Activated B cell treated with CpG ODN at 0.5 μM for 24 hours (primary cell): Measurements from ENCODE around the gene MRPL19. TPM values are rescaled to one million over a fixed set of nuclear protein-coding genes. Genes with fewer than 3 reads are reported as not detected.
"Not testable (repeated sequence)": the region's sequence is repeated elsewhere in the genome, so short reads cannot be mapped to it uniquely, and the experiment has no call there.

Source experiments
- ATAC-seq: fragments of 200-7000 bp; cut with Tn5 transposase; one replicate; pipeline ENCODE4 v1.10.0; 2021; ENCODE audit warnings: low read depth, mild to moderate bottlenecking, moderate library complexity
- CTCF ChIA-PET: fragments of 350-600 bp; sonication (Branson Sonifier 250); formaldehyde crosslinking; loops from one replicate; lab custom pipeline; 2021; ENCODE audit warnings: antibody characterized with exemption; lab: Charles Lee
- POLR2A ChIA-PET: fragments of 350-600 bp; sonication (Branson Sonifier 250); formaldehyde crosslinking; loops from one replicate; lab custom pipeline; 2021; ENCODE audit warnings: antibody characterized with exemption; lab: Charles Lee
- DNase-seq: peaks from one replicate; pipeline ENCODE4 v3.0.0; 2022
- H3K27ac Mint-ChIP-seq: one replicate; pipeline ENCODE4 v1.8.0; 2020; ENCODE audit warnings: mixed read lengths
- H3K27me3 Mint-ChIP-seq: one replicate; pipeline ENCODE4 v1.8.0; 2021; ENCODE audit warnings: mixed read lengths
- H3K36me3 Mint-ChIP-seq: one replicate; pipeline ENCODE4 v1.8.0; 2021; ENCODE audit warnings: low read depth, mixed read lengths
- H3K4me1 Mint-ChIP-seq: one replicate; pipeline ENCODE4 v1.8.0; 2021; ENCODE audit warnings: mixed read lengths
- H3K4me3 Mint-ChIP-seq: one replicate; pipeline ENCODE4 v1.8.0; 2020; ENCODE audit warnings: mild to moderate bottlenecking, mixed read lengths
- H3K9me3 Mint-ChIP-seq: one replicate; pipeline ENCODE4 v1.8.0; 2020; ENCODE audit warnings: mixed read lengths
- CTCF ChIP-seq: fragments of 200-600 bp; IDR thresholded peaks from one replicate; pipeline ENCODE4 v1.8.0; 2022; ENCODE audit warnings: antibody characterized with exemption, mild to moderate bottlenecking
- intact Hi-C: fragments of 100-400 bp; cut with micrococcal nuclease; formaldehyde crosslinking; loops from one replicate; pipeline ENCODE4 v1.15.1; 2024
- total RNA-seq: library from RNA; stranded (reverse); gene quantifications from 2 replicates; pipeline ENCODE4 v1.2.3, GENCODE V29; 2022

The MRPL19 gene
- total RNA-seq, 1 donor from 2014 or later: 39.6 TPM

- H3K4me3 Mint-ChIP-seq: no peak overlapping the region
- H3K27ac Mint-ChIP-seq: no peak overlapping the region
- CTCF ChIA-PET: interaction anchor here (0.7 to 1.6 kb wide), 2 partner anchors 15 to 21 kb away, joined by 3 read pairs; no protein-coding TSS in a partner anchor
- H3K9me3 Mint-ChIP-seq: peaks cover 16% of the 10 kb centered on the region
- H3K36me3 Mint-ChIP-seq: peaks cover 90% of the 10 kb centered on the region
- H3K27me3 Mint-ChIP-seq: no peaks in the 10 kb centered on the region
- H3K4me1 Mint-ChIP-seq: peaks cover 2% of the 10 kb centered on the region
- POLR2A ChIA-PET: no interaction called here
- intact Hi-C loops: no loop called here
- ATAC-seq (no peak), DNase-seq (no peak)
- TF ChIP-seq CTCF: no peak
Observed at GRCh38 chr2:75655861-75656260, 9.3 kb downstream of the MRPL19 start.

- H3K27me3 Mint-ChIP-seq: no peaks in the 10 kb centered on the region
- DNase-seq (no peak), ATAC-seq (no peak)
- intact Hi-C loops: no loop called here
- ChIA-PET CTCF (interaction anchor here (0.7 to 1.6 kb wide), 3 partner anchors 16 to 20 kb away, joined by 3 to 4 read pairs (median 3); no protein-coding TSS in a partner anchor), POLR2A (no interaction called here)
- H3K9me3 Mint-ChIP-seq: peaks cover 16% of the 10 kb centered on the region
- no peak overlapping the region for H3K4me3 Mint-ChIP-seq
- H3K36me3 Mint-ChIP-seq: peaks cover 90% of the 10 kb centered on the region
- no peak overlapping the region for H3K27ac Mint-ChIP-seq
- TF ChIP-seq CTCF: no peak
- peaks cover 2% of the 10 kb centered on the region for H3K4me1 Mint-ChIP-seq
Observed at GRCh38 chr2:75656563-75656962, 10.0 kb downstream of the MRPL19 start.

- POLR2A ChIA-PET: no interaction called here
- CTCF ChIA-PET: interaction anchor here (0.6 to 1.0 kb wide), 3 partner anchors 10 to 19 kb away, joined by 3 to 4 read pairs (median 3); no protein-coding TSS in a partner anchor
- H3K36me3 Mint-ChIP-seq: peaks cover 90% of the 10 kb centered on the region
- H3K27me3 Mint-ChIP-seq: no peaks in the 10 kb centered on the region
- intact Hi-C loops: no loop called here
- H3K9me3 Mint-ChIP-seq: peaks cover 16% of the 10 kb centered on the region
- H3K27ac Mint-ChIP-seq: no peak overlapping the region
- no peak for TF ChIP-seq CTCF
- H3K4me1 Mint-ChIP-seq: peaks cover 2% of the 10 kb centered on the region
- H3K4me3 Mint-ChIP-seq: no peak overlapping the region
- ATAC-seq: no peak
- no peak for DNase-seq
Observed at GRCh38 chr2:75657798-75658197, 11.2 kb downstream of the MRPL19 start.

GRCh38 chr2:75666911-75667310 is 20.3 kb downstream of the MRPL19 start:
- ATAC-seq: no peak
- no peak for DNase-seq
- H3K9me3 Mint-ChIP-seq: no peaks in the 10 kb centered on the region
- H3K27me3 Mint-ChIP-seq: no peaks in the 10 kb centered on the region
- H3K4me1 Mint-ChIP-seq: no peaks in the 10 kb centered on the region
- POLR2A ChIA-PET: no interaction called here
- intact Hi-C loops: no loop called here
- H3K36me3 Mint-ChIP-seq: peaks cover 59% of the 10 kb centered on the region
- no peak overlapping the region for H3K27ac Mint-ChIP-seq
- TF ChIP-seq CTCF: no peak
- CTCF ChIA-PET: interaction anchor here (0.7 kb wide), 1 partner anchor 26 kb away, joined by 3 read pairs; no protein-coding TSS in a partner anchor
- no peak overlapping the region for H3K4me3 Mint-ChIP-seq

GRCh38 chr2:75667884-75668283 is 21.3 kb downstream of the MRPL19 start:
- POLR2A ChIA-PET: no interaction called here
- no peak for DNase-seq
- H3K27me3 Mint-ChIP-seq: no peaks in the 10 kb centered on the region
- no peak overlapping the region for H3K4me3 Mint-ChIP-seq
- CTCF ChIA-PET: interaction anchor here (0.7 to 1.4 kb wide), 2 partner anchors 10 to 11 kb away, joined by 3 to 5 read pairs; no protein-coding TSS in a partner anchor
- TF ChIP-seq CTCF: no peak
- ATAC-seq: no peak
- no peak overlapping the region for H3K27ac Mint-ChIP-seq
- no peaks in the 10 kb centered on the region for H3K9me3 Mint-ChIP-seq
- H3K4me1 Mint-ChIP-seq: no peaks in the 10 kb centered on the region
- peaks cover 57% of the 10 kb centered on the region for H3K36me3 Mint-ChIP-seq
- intact Hi-C loops: no loop called here

- H3K4me3 Mint-ChIP-seq, H3K4me1 Mint-ChIP-seq, ATAC-seq, H3K9me3 Mint-ChIP-seq, CTCF ChIA-PET, intact Hi-C loops, POLR2A ChIA-PET, H3K27ac Mint-ChIP-seq, DNase-seq, H3K27me3 Mint-ChIP-seq: not testable (repeated sequence)
- peaks cover 39% of the 10 kb centered on the region for H3K36me3 Mint-ChIP-seq
Observed at GRCh38 chr2:75675423-75675822, 28.8 kb downstream of the MRPL19 start.
